ELF-1 (cell line): ENCODE measurements around the gene TK2.
"Not testable (repeated sequence)": the region's sequence is repeated elsewhere in the genome, so short reads cannot be mapped to it uniquely, and the experiment has no call there.

ENCODE experiments used
- DNase-seq: peaks from one replicate; pipeline ENCODE4 v3.0.0-alpha.2; 2016; ENCODE audit warnings: low read depth, low spot score

TK2 gene

GRCh38 chr16:66549284-66550131 is at the start of gene TK2:
TSS of gene TK2 (minus strand) at chr16:66550122. CDS start at chr16:66550061, 61 bp downstream.
- peak; percentile 72 for DNase-seq

- no peak for DNase-seq
Measured at GRCh38 chr16:66598111-66598510, 48.2 kb upstream of the TK2 start.

- DNase-seq, result no peak
Measured at GRCh38 chr16:66596986-66597848, 47.3 kb upstream of the TK2 start.

- not testable (repeated sequence) for DNase-seq
Measured at GRCh38 chr16:66596559-66596958, 46.6 kb upstream of the TK2 start.

GRCh38 chr16:66594739-66595138 is 44.8 kb upstream of the TK2 start:
- no peak for DNase-seq

- no peak for DNase-seq
Measured at GRCh38 chr16:66592814-66593213, 42.9 kb upstream of the TK2 start.

- DNase-seq, result no peak
Measured at GRCh38 chr16:66592241-66592640, 42.3 kb upstream of the TK2 start.

- no peak for DNase-seq
Measured at GRCh38 chr16:66591018-66591417, 41.1 kb upstream of the TK2 start.

- no peak for DNase-seq
Measured at GRCh38 chr16:66590322-66590721, 40.4 kb upstream of the TK2 start.

GRCh38 chr16:66588981-66589713 is 39.2 kb upstream of the TK2 start:
- no peak for DNase-seq

GRCh38 chr16:66587881-66588600 is 38.1 kb upstream of the TK2 start:
- no peak for DNase-seq

GRCh38 chr16:66585481-66586239 is 35.7 kb upstream of the TK2 start:
- no peak for DNase-seq

- no peak for DNase-seq
Measured at GRCh38 chr16:66581246-66581952, 31.5 kb upstream of the TK2 start.

- DNase-seq, result peak; percentile 39
Measured at GRCh38 chr16:66580605-66581209, 30.8 kb upstream of the TK2 start.

- no peak for DNase-seq
Measured at GRCh38 chr16:66578651-66579531, 29.0 kb upstream of the TK2 start, which contains the start of gene CMTM2. TSS of gene CMTM2 (plus strand) at chr16:66579463. CDS start at chr16:66579608, 145 bp downstream.

- no peak for DNase-seq
Measured at GRCh38 chr16:66576296-66576695, 26.4 kb upstream of the TK2 start.

- no peak for DNase-seq
Measured at GRCh38 chr16:66575060-66575459, 25.1 kb upstream of the TK2 start.

- DNase-seq, result no peak
Measured at GRCh38 chr16:66574531-66574930, 24.6 kb upstream of the TK2 start.
